Measurements from ENCODE around the gene LAMC2. TPM values are rescaled to one million over a fixed set of nuclear protein-coding genes. Genes with fewer than 3 reads are reported as not detected.

Gene LAMC2
- polyA plus RNA-seq, 6 donors from 2014 or later = not detected

GRCh38 chr1:183223467-183223866 lies 37.4 kb downstream of the LAMC2 start:
- no peak for DNase-seq
- H3K36me3 Mint-ChIP-seq = no peaks in the 10 kb centered on the region
- ATAC-seq (ENCODE audit: low read depth in 2 of 2) = no peak
- no peak overlapping the region for H3K4me3 Mint-ChIP-seq
- H3K27me3 Mint-ChIP-seq = peaks cover 0 to 7% (median 0%) of the 10 kb centered on the region in 3 donors
- H3K9me3 Mint-ChIP-seq = no peaks in the 10 kb centered on the region
- no peak overlapping the region for H3K27ac Mint-ChIP-seq
- H3K4me1 Mint-ChIP-seq = peaks cover 12 to 19% (median 15%) of the 10 kb centered on the region in 3 donors

- H3K4me1 Mint-ChIP-seq = peaks cover 4 to 6% (median 5%) of the 10 kb centered on the region in 3 donors
- H3K36me3 Mint-ChIP-seq = no peaks in the 10 kb centered on the region
- H3K9me3 Mint-ChIP-seq = no peaks in the 10 kb centered on the region
- no peak overlapping the region for H3K27ac Mint-ChIP-seq
- peaks cover 0 to 7% (median 0%) of the 10 kb centered on the region in 3 donors for H3K27me3 Mint-ChIP-seq
- H3K4me3 Mint-ChIP-seq = peak overlapping the region in 1 of 8 donors; percentile 22
- ATAC-seq (ENCODE audit: low read depth in 2 of 2) (no peak), DNase-seq (no peak)
Measured at GRCh38 chr1:183226361-183226760, 40.3 kb downstream of the LAMC2 start.

GRCh38 chr1:183226963-183227362 lies 40.9 kb downstream of the LAMC2 start:
- Mint-ChIP-seq H3K4me3 (peak overlapping the region in 1 of 8 donors; percentile 1), H3K27ac (no peak overlapping the region), H3K9me3 (no peaks in the 10 kb centered on the region), H3K27me3 (peaks cover 0 to 7% (median 0%) of the 10 kb centered on the region in 3 donors), H3K4me1 (peaks cover 4 to 6% (median 5%) of the 10 kb centered on the region in 3 donors), H3K36me3 (no peaks in the 10 kb centered on the region)
- no peak for ATAC-seq (ENCODE audit: low read depth in 2 of 2)
- no peak for DNase-seq

- no peak overlapping the region for H3K27ac Mint-ChIP-seq
- H3K27me3 Mint-ChIP-seq = peaks cover 0 to 7% (median 0%) of the 10 kb centered on the region in 3 donors
- no peaks in the 10 kb centered on the region for H3K9me3 Mint-ChIP-seq
- H3K4me3 Mint-ChIP-seq = no peak overlapping the region
- peaks cover 4 to 6% (median 5%) of the 10 kb centered on the region in 3 donors for H3K4me1 Mint-ChIP-seq
- H3K36me3 Mint-ChIP-seq = no peaks in the 10 kb centered on the region
- DNase-seq (peak; percentile 20), ATAC-seq (ENCODE audit: low read depth in 2 of 2) (peak in 1 of 2 donors; percentile 32)
Measured at GRCh38 chr1:183227422-183228346, 41.6 kb downstream of the LAMC2 start.

GRCh38 chr1:183228347-183229220 lies 42.5 kb downstream of the LAMC2 start:
- H3K27ac Mint-ChIP-seq = no peak overlapping the region
- peaks cover 0 to 7% (median 0%) of the 10 kb centered on the region in 3 donors for H3K27me3 Mint-ChIP-seq
- no peaks in the 10 kb centered on the region for H3K36me3 Mint-ChIP-seq
- H3K4me1 Mint-ChIP-seq = peaks cover 8 to 12% (median 10%) of the 10 kb centered on the region in 3 donors
- H3K9me3 Mint-ChIP-seq = no peaks in the 10 kb centered on the region
- H3K4me3 Mint-ChIP-seq = no peak overlapping the region
- no peak for DNase-seq
- ATAC-seq (ENCODE audit: low read depth in 2 of 2) = no peak

- no peak for ATAC-seq (ENCODE audit: low read depth in 2 of 2)
- H3K27me3 Mint-ChIP-seq = peaks cover 0 to 11% (median 8%) of the 10 kb centered on the region in 3 donors
- no peaks in the 10 kb centered on the region for H3K36me3 Mint-ChIP-seq
- H3K27ac Mint-ChIP-seq = no peak overlapping the region
- no peaks in the 10 kb centered on the region for H3K9me3 Mint-ChIP-seq
- H3K4me1 Mint-ChIP-seq = peaks cover 8 to 20% (median 10%) of the 10 kb centered on the region in 3 donors
- H3K4me3 Mint-ChIP-seq = no peak overlapping the region
- no peak for DNase-seq
Measured at GRCh38 chr1:183230413-183230812, 44.3 kb downstream of the LAMC2 start.

- Mint-ChIP-seq H3K36me3 (no peaks in the 10 kb centered on the region), H3K4me1 (peaks cover 8 to 21% (median 10%) of the 10 kb centered on the region in 3 donors), H3K27me3 (peaks cover 0 to 15% (median 10%) of the 10 kb centered on the region in 3 donors), H3K9me3 (no peaks in the 10 kb centered on the region), H3K4me3 (no peak overlapping the region), H3K27ac (no peak overlapping the region)
- DNase-seq (no peak), ATAC-seq (ENCODE audit: low read depth in 2 of 2) (no peak)
Measured at GRCh38 chr1:183231545-183231944, 45.5 kb downstream of the LAMC2 start.

GRCh38 chr1:183233113-183233512 lies 47.0 kb downstream of the LAMC2 start:
- Mint-ChIP-seq H3K27me3 (peaks cover 0 to 10% (median 8%) of the 10 kb centered on the region in 3 donors), H3K9me3 (no peaks in the 10 kb centered on the region), H3K4me1 (peaks cover 3 to 15% (median 5%) of the 10 kb centered on the region in 3 donors), H3K36me3 (no peaks in the 10 kb centered on the region), H3K27ac (no peak overlapping the region), H3K4me3 (no peak overlapping the region)
- DNase-seq (no peak), ATAC-seq (ENCODE audit: low read depth in 2 of 2) (no peak)

GRCh38 chr1:183234660-183235476 lies 48.8 kb downstream of the LAMC2 start:
- peak overlapping the region in 1 of 6 donors; percentile 30 for H3K27ac Mint-ChIP-seq
- no peak for ATAC-seq (ENCODE audit: low read depth in 2 of 2)
- H3K4me3 Mint-ChIP-seq = no peak overlapping the region
- DNase-seq = no peak
- no peaks in the 10 kb centered on the region for H3K36me3 Mint-ChIP-seq
- peaks cover 8 to 11% (median 8%) of the 10 kb centered on the region in 3 donors for H3K27me3 Mint-ChIP-seq
- H3K4me1 Mint-ChIP-seq = peaks cover 3 to 15% (median 5%) of the 10 kb centered on the region in 3 donors
- no peaks in the 10 kb centered on the region for H3K9me3 Mint-ChIP-seq

- ATAC-seq (ENCODE audit: low read depth in 2 of 2) (no peak), DNase-seq (no peak)
Measured at GRCh38 chr1:183235503-183235902, 49.4 kb downstream of the LAMC2 start.

GRCh38 chr1:183236158-183236725 lies 50.2 kb downstream of the LAMC2 start:
- no peak overlapping the region for H3K4me3 Mint-ChIP-seq
- no peak for DNase-seq
- no peaks in the 10 kb centered on the region for H3K9me3 Mint-ChIP-seq
- H3K27ac Mint-ChIP-seq = no peak overlapping the region
- no peak for ATAC-seq (ENCODE audit: low read depth in 2 of 2)
- H3K27me3 Mint-ChIP-seq = peaks cover 8 to 24% (median 13%) of the 10 kb centered on the region in 3 donors
- no peaks in the 10 kb centered on the region for H3K36me3 Mint-ChIP-seq
- H3K4me1 Mint-ChIP-seq = peaks cover 3 to 15% (median 5%) of the 10 kb centered on the region in 3 donors

More at GRCh38 chr1:183235503-183235902, 49.4 kb downstream of the LAMC2 start:
- Mint-ChIP-seq H3K36me3 (no peaks in the 10 kb centered on the region), H3K9me3 (no peaks in the 10 kb centered on the region), H3K4me3 (no peak overlapping the region), H3K4me1 (peaks cover 3 to 15% (median 5%) of the 10 kb centered on the region in 3 donors), H3K27me3 (peaks cover 8 to 18% (median 8%) of the 10 kb centered on the region in 3 donors), H3K27ac (no peak overlapping the region)

- Mint-ChIP-seq H3K36me3 (no peaks in the 10 kb centered on the region), H3K4me1 (peaks cover 3 to 15% (median 5%) of the 10 kb centered on the region in 3 donors), H3K9me3 (no peaks in the 10 kb centered on the region), H3K27me3 (peaks cover 10 to 32% (median 18%) of the 10 kb centered on the region in 3 donors), H3K4me3 (no peak overlapping the region), H3K27ac (no peak overlapping the region)
- ATAC-seq (ENCODE audit: low read depth in 2 of 2) (no peak), DNase-seq (no peak)
Measured at GRCh38 chr1:183237046-183237445, 51.0 kb downstream of the LAMC2 start.

Measured in naive B cell (primary cell).